ENCODE data around the gene DES.

DNA sequence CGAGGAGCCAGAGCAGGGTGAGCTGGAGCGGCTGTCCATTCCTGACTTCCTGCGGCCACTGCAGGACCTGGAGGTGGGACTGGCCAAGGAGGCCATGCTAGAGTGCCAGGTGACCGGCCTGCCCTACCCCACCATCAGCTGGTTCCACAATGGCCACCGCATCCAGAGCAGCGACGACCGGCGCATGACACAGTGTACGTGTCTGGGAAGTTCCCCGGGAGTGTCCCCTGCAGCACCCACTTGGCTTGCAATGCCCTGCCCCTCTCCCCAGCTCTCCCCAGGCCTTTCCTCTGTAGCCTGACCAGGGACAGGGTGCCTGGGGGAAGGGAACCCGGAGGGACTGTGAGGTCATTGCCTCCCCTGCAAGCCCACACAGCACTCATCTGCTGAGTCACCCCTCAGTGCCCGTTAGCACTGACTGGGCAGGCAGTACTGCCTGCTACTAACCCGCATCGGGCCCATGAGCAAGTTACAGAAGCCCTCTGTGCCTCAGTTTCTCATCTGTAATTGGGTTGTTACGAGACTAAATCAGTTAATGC, 51.1 kb downstream of the DES start:
- TF ChIP-seq CTCF (IDR thresholded peaks at IDR 0.05; ENCODE audit: low read length) (no peak), EZH2 (optimal IDR thresholded peaks at IDR 0.05; ENCODE audit: low read depth, low read length) (no peak)
